Stimulated activated CD8-positive, alpha-beta memory T cell treated with anti-CD3 and anti-CD28 coated beads, Interleukin-15, amount 100 ng/mL, for 24 hours (primary cell): ENCODE measurements around the gene SLC25A25.

Experiments used
- DNase-seq: peaks from one replicate; pipeline ENCODE4 v3.0.0-alpha.2; 2020; ENCODE audit warnings: low read depth

Gene SLC25A25

GRCh38 chr9:128145536-128145935 is 77.5 kb downstream of the SLC25A25 start:
- no peak for DNase-seq

- DNase-seq, result no peak
Measured at GRCh38 chr9:128145951-128146351, 77.9 kb downstream of the SLC25A25 start.

GRCh38 chr9:128146591-128147120 is 78.6 kb downstream of the SLC25A25 start:
- DNase-seq, result no peak

- DNase-seq, result no peak
Measured at GRCh38 chr9:128148509-128149000, 80.5 kb downstream of the SLC25A25 start.

- DNase-seq, result no peak
Measured at GRCh38 chr9:128149001-128149701, 81.1 kb downstream of the SLC25A25 start, which contains the start of gene LCN2. Gene LCN2 (plus strand): TSS chr9:128149453. CDS start chr9:128149526, 73 bp downstream.

- DNase-seq, result no peak
Measured at GRCh38 chr9:128149951-128150593, 82.0 kb downstream of the SLC25A25 start.

GRCh38 chr9:128150594-128151308 is 82.7 kb downstream of the SLC25A25 start:
- DNase-seq, result no peak

- no peak for DNase-seq
Measured at GRCh38 chr9:128151309-128152132, 83.5 kb downstream of the SLC25A25 start.

- no peak for DNase-seq
Measured at GRCh38 chr9:128152133-128153059, 84.4 kb downstream of the SLC25A25 start.

- no peak for DNase-seq
Measured at GRCh38 chr9:128153060-128153946, 85.3 kb downstream of the SLC25A25 start.

- DNase-seq, result no peak
Measured at GRCh38 chr9:128153947-128154695, 86.1 kb downstream of the SLC25A25 start.

- no peak for DNase-seq
Measured at GRCh38 chr9:128155736-128156500, 87.9 kb downstream of the SLC25A25 start.
